GM18858 (cell line): ENCODE measurements around the gene SNCA.

ENCODE experiments used
- ATAC-seq: cut with Tn5 transposase; IDR thresholded peaks from one replicate; pipeline ENCODE4 v1.9.1; 2021; ENCODE audit not compliant: unreplicated experiment

The SNCA gene

GRCh38 chr4:89757154-89757719 lies 79.7 kb downstream of the SNCA start:
- no peak for ATAC-seq

- no peak for ATAC-seq
Measured at GRCh38 chr4:89755220-89755619, 81.7 kb downstream of the SNCA start.

GRCh38 chr4:89754531-89754930 lies 82.4 kb downstream of the SNCA start:
- no peak for ATAC-seq

GRCh38 chr4:89753601-89754066 lies 83.3 kb downstream of the SNCA start:
- ATAC-seq = no peak

- no peak for ATAC-seq
Measured at GRCh38 chr4:89752932-89753598, 83.9 kb downstream of the SNCA start.

GRCh38 chr4:89751416-89751815 lies 85.5 kb downstream of the SNCA start:
- ATAC-seq = no peak

GRCh38 chr4:89746377-89746776 lies 90.6 kb downstream of the SNCA start:
- no peak for ATAC-seq

GRCh38 chr4:89745708-89746107 lies 91.3 kb downstream of the SNCA start:
- no peak for ATAC-seq

- ATAC-seq = no peak
Measured at GRCh38 chr4:89744914-89745313, 92.0 kb downstream of the SNCA start.

GRCh38 chr4:89741768-89742167 lies 95.2 kb downstream of the SNCA start:
- no peak for ATAC-seq

- no peak for ATAC-seq
Measured at GRCh38 chr4:89739311-89739988, 97.5 kb downstream of the SNCA start.

- ATAC-seq = no peak
Measured at GRCh38 chr4:89737888-89738287, 99.1 kb downstream of the SNCA start.

- no peak for ATAC-seq
Measured at GRCh38 chr4:89733946-89734345, 103.0 kb downstream of the SNCA start.

- no peak for ATAC-seq
Measured at GRCh38 chr4:89727238-89727637, 109.7 kb downstream of the SNCA start.

GRCh38 chr4:89725268-89725667 lies 111.7 kb downstream of the SNCA start:
- ATAC-seq = no peak

GRCh38 chr4:89724716-89725115 lies 112.2 kb downstream of the SNCA start:
- ATAC-seq = no peak

GRCh38 chr4:89723096-89723495 lies 113.9 kb downstream of the SNCA start:
- ATAC-seq = no peak

- ATAC-seq = no peak
Measured at GRCh38 chr4:89722517-89722916, 114.4 kb downstream of the SNCA start.

GRCh38 chr4:89720981-89721380 lies 116.0 kb downstream of the SNCA start:
- no peak for ATAC-seq

GRCh38 chr4:89719536-89720090 lies 117.3 kb downstream of the SNCA start:
- no peak for ATAC-seq

- no peak for ATAC-seq
Measured at GRCh38 chr4:89716893-89717292, 120.1 kb downstream of the SNCA start.

- no peak for ATAC-seq
Measured at GRCh38 chr4:89715631-89716030, 121.3 kb downstream of the SNCA start.
